ENCODE measurements around the gene IMPG1.

Gene IMPG1

GRCh38 chr6:75882734-75883133 lies 189.7 kb downstream of the IMPG1 start:
- no peaks in the 10 kb centered on the region for H3K9me3 ChIP-seq (ENCODE audit: control insufficient read depth, insufficient read depth, low read length)
- peaks cover 4% of the 10 kb centered on the region for H3K36me3 ChIP-seq (ENCODE audit: control insufficient read depth, insufficient read depth, low read length)
- no peaks in the 10 kb centered on the region for H3K4me1 ChIP-seq (ENCODE audit: control insufficient read depth, insufficient read depth, low read length)
- H3K27me3 ChIP-seq (ENCODE audit: control insufficient read depth, insufficient read depth, low read length), result no peaks in the 10 kb centered on the region
- H3K9ac ChIP-seq (ENCODE audit: low read depth, low read length), result no peak overlapping the region
- no peak overlapping the region for H3K4me3 ChIP-seq (ENCODE audit: low read depth, low read length)

- Histone ChIP-seq H3K4me1 (ENCODE audit: control insufficient read depth, insufficient read depth, low read length) (no peaks in the 10 kb centered on the region), H3K27me3 (ENCODE audit: control insufficient read depth, insufficient read depth, low read length) (no peaks in the 10 kb centered on the region), H3K9ac (ENCODE audit: low read depth, low read length) (no peak overlapping the region), H3K36me3 (ENCODE audit: control insufficient read depth, insufficient read depth, low read length) (peaks cover 4% of the 10 kb centered on the region), H3K9me3 (ENCODE audit: control insufficient read depth, insufficient read depth, low read length) (no peaks in the 10 kb centered on the region), H3K4me3 (ENCODE audit: low read depth, low read length) (no peak overlapping the region)
These were observed 192.2 kb downstream of the IMPG1 start for GRCh38 chr6:75880305-75880704.

GRCh38 chr6:75876152-75876551 lies 196.3 kb downstream of the IMPG1 start:
- H3K4me3 ChIP-seq (ENCODE audit: low read depth, low read length), result no peak overlapping the region
- no peaks in the 10 kb centered on the region for H3K4me1 ChIP-seq (ENCODE audit: control insufficient read depth, insufficient read depth, low read length)
- H3K27me3 ChIP-seq (ENCODE audit: control insufficient read depth, insufficient read depth, low read length), result no peaks in the 10 kb centered on the region
- no peak overlapping the region for H3K9ac ChIP-seq (ENCODE audit: low read depth, low read length)
- H3K36me3 ChIP-seq (ENCODE audit: control insufficient read depth, insufficient read depth, low read length), result no peaks in the 10 kb centered on the region
- H3K9me3 ChIP-seq (ENCODE audit: control insufficient read depth, insufficient read depth, low read length), result no peaks in the 10 kb centered on the region

- Histone ChIP-seq H3K27me3 (ENCODE audit: control insufficient read depth, insufficient read depth, low read length) (no peaks in the 10 kb centered on the region), H3K9me3 (ENCODE audit: control insufficient read depth, insufficient read depth, low read length) (no peaks in the 10 kb centered on the region), H3K36me3 (ENCODE audit: control insufficient read depth, insufficient read depth, low read length) (no peaks in the 10 kb centered on the region), H3K4me3 (ENCODE audit: low read depth, low read length) (no peak overlapping the region), H3K4me1 (ENCODE audit: control insufficient read depth, insufficient read depth, low read length) (no peaks in the 10 kb centered on the region), H3K9ac (ENCODE audit: low read depth, low read length) (no peak overlapping the region)
These were observed 198.2 kb downstream of the IMPG1 start for GRCh38 chr6:75874224-75874623.

Data from iPS-15b (cell line).